GOT3 (cell line): ENCODE results near the gene FAM131A.

Source experiments
- DNase-seq: peaks from one replicate; lab custom pipeline; 2025; ENCODE audit warnings: mixed read lengths; lab: John Stamatoyannopoulos, UW

The FAM131A gene

GRCh38 chr3:184337399-184337714, at the start of gene FAM131A:
Gene FAM131A, plus strand, starts transcription at chr3:184337600. Its CDS starts 31 bp downstream, at chr3:184337631.
- no peak for DNase-seq

GRCh38 chr3:184289426-184289938, 47.9 kb upstream of the FAM131A start:
- no peak for DNase-seq

- no peak for DNase-seq
Observed at GRCh38 chr3:184290331-184290730, 47.1 kb upstream of the FAM131A start.

GRCh38 chr3:184291044-184291737, 46.2 kb upstream of the FAM131A start:
- DNase-seq: no peak

- no peak for DNase-seq
Observed at GRCh38 chr3:184291738-184292445, 45.5 kb upstream of the FAM131A start.

- DNase-seq: no peak
Observed at GRCh38 chr3:184295771-184296170, 41.6 kb upstream of the FAM131A start.

GRCh38 chr3:184296616-184297015, 40.8 kb upstream of the FAM131A start:
- no peak for DNase-seq

- DNase-seq: peak; percentile 98
Observed at GRCh38 chr3:184298759-184299487, 38.5 kb upstream of the FAM131A start, which contains the start of gene PSMD2. Gene PSMD2, plus strand, starts transcription at chr3:184299241. Its CDS starts 26 bp downstream, at chr3:184299267.

- no peak for DNase-seq
Observed at GRCh38 chr3:184299488-184300377, 37.7 kb upstream of the FAM131A start.

- no peak for DNase-seq
Observed at GRCh38 chr3:184300378-184300720, 37.1 kb upstream of the FAM131A start.

- DNase-seq: no peak
Observed at GRCh38 chr3:184305577-184305976, 31.8 kb upstream of the FAM131A start.

GRCh38 chr3:184306341-184306972, 30.9 kb upstream of the FAM131A start:
- no peak for DNase-seq

- no peak for DNase-seq
Observed at GRCh38 chr3:184307915-184308314, 29.5 kb upstream of the FAM131A start.

GRCh38 chr3:184308744-184309143, 28.7 kb upstream of the FAM131A start:
- no peak for DNase-seq

- no peak for DNase-seq
Observed at GRCh38 chr3:184311633-184312032, 25.8 kb upstream of the FAM131A start.

GRCh38 chr3:184314363-184314699, 23.1 kb upstream of the FAM131A start, which contains the start of gene EIF4G1:
Gene EIF4G1, plus strand, starts transcription at chr3:184314606. Its CDS starts 1,191 bp downstream, at chr3:184315797.
- peak; percentile 92 for DNase-seq

- peak; percentile 37 for DNase-seq
Observed at GRCh38 chr3:184314700-184315542, 22.5 kb upstream of the FAM131A start.

GRCh38 chr3:184315543-184315867, 21.9 kb upstream of the FAM131A start:
- DNase-seq: no peak

GRCh38 chr3:184315871-184316661, 21.3 kb upstream of the FAM131A start:
- DNase-seq: no peak

- no peak for DNase-seq
Observed at GRCh38 chr3:184316792-184317191, 20.6 kb upstream of the FAM131A start.
